GM12801 (cell line): ENCODE data around the gene IQCN.

Experiments
- CTCF ChIP-seq: IDR thresholded peaks from one replicate; pipeline ENCODE4 v1.5.1; 2011; ENCODE audit warnings: control low read depth; ENCODE audit not compliant: insufficient read length; ENCODE audit errors: extremely low read depth

The IQCN gene

GRCh38 chr19:18301718-18302111, 27.5 kb upstream of the IQCN start:
- no peak for TF ChIP-seq CTCF

GRCh38 chr19:18300930-18301717, 26.9 kb upstream of the IQCN start:
- no peak for TF ChIP-seq CTCF

- TF ChIP-seq CTCF = no peak
Observed at GRCh38 chr19:18299654-18300053, 25.4 kb upstream of the IQCN start.

GRCh38 chr19:18298601-18299000, 24.3 kb upstream of the IQCN start:
- TF ChIP-seq CTCF = no peak

- TF ChIP-seq CTCF = no peak
Observed at GRCh38 chr19:18297308-18297707, 23.1 kb upstream of the IQCN start.

- no peak for TF ChIP-seq CTCF
Observed at GRCh38 chr19:18295034-18295451, 20.8 kb upstream of the IQCN start.

- no peak for TF ChIP-seq CTCF
Observed at GRCh38 chr19:18294467-18294864, 20.2 kb upstream of the IQCN start.
